Endothelial cell (in vitro differentiated cells): ENCODE data around the gene RALB. TPM values are rescaled to one million over a fixed set of nuclear protein-coding genes. Genes with fewer than 3 reads are reported as not detected.

Experiments used
- DNase-seq: peaks from one replicate; pipeline ENCODE4 v3.0.0; 2021; ENCODE audit warnings: low spot score
- H3K27ac Mint-ChIP-seq: one replicate; pipeline ENCODE4 v1.8.0; 2021; ENCODE audit warnings: mixed read lengths, inconsistent platforms; ENCODE audit not compliant: unreplicated experiment
- H3K27me3 Mint-ChIP-seq: one replicate; pipeline ENCODE4 v1.8.0; 2021; ENCODE audit warnings: mild to moderate bottlenecking, moderate library complexity, mixed read lengths, inconsistent platforms; ENCODE audit not compliant: unreplicated experiment
- H3K36me3 Mint-ChIP-seq: one replicate; pipeline ENCODE4 v1.8.0; 2021; ENCODE audit warnings: mild to moderate bottlenecking, low read depth, mixed read lengths, inconsistent platforms; ENCODE audit not compliant: unreplicated experiment
- H3K4me1 Mint-ChIP-seq: one replicate; pipeline ENCODE4 v1.8.0; 2021; ENCODE audit warnings: mild to moderate bottlenecking, mixed read lengths, inconsistent platforms; ENCODE audit not compliant: unreplicated experiment
- H3K4me3 Mint-ChIP-seq: one replicate; pipeline ENCODE4 v1.8.0; 2021; ENCODE audit warnings: mild to moderate bottlenecking, mixed read lengths, inconsistent platforms; ENCODE audit not compliant: unreplicated experiment
- H3K9me3 Mint-ChIP-seq: one replicate; pipeline ENCODE4 v1.8.0; 2021; ENCODE audit warnings: mixed read lengths, inconsistent platforms; ENCODE audit not compliant: unreplicated experiment
- CTCF ChIP-seq: fragments of 200-600 bp; sonication (generic); IDR thresholded peaks from one replicate; pipeline ENCODE4 v1.5.0; 2021; ENCODE audit warnings: antibody characterized with exemption; ENCODE audit not compliant: unreplicated experiment
- total RNA-seq: library from RNA; stranded (reverse); fragmentation: NEBNext Ultra II Directional; extraction: Animal tissue kit (Norgen Biotek cat#: 25700); gene quantifications from one replicate; pipeline ENCODE4 v1.2.1, GENCODE V29; 2021; ENCODE audit not compliant: unreplicated experiment

RALB gene
- total RNA-seq, 1 donor from 2014 or later = 367 TPM

GRCh38 chr2:120241684-120242083 lies 11.0 kb upstream of the RALB start:
- H3K27me3 Mint-ChIP-seq = peaks cover 18% of the 10 kb centered on the region
- TF ChIP-seq CTCF = no peak
- H3K4me3 Mint-ChIP-seq = peak overlapping the region; percentile 43
- H3K4me1 Mint-ChIP-seq = peaks cover 77% of the 10 kb centered on the region
- H3K27ac Mint-ChIP-seq = no peak overlapping the region
- H3K36me3 Mint-ChIP-seq = peaks cover 14% of the 10 kb centered on the region
- DNase-seq = no peak
- H3K9me3 Mint-ChIP-seq = no peaks in the 10 kb centered on the region

GRCh38 chr2:120243211-120243610 lies 9.4 kb upstream of the RALB start:
- peaks cover 14% of the 10 kb centered on the region for H3K36me3 Mint-ChIP-seq
- H3K4me3 Mint-ChIP-seq = no peak overlapping the region
- H3K27me3 Mint-ChIP-seq = peaks cover 19% of the 10 kb centered on the region
- DNase-seq = no peak
- H3K27ac Mint-ChIP-seq = no peak overlapping the region
- no peaks in the 10 kb centered on the region for H3K9me3 Mint-ChIP-seq
- no peak for TF ChIP-seq CTCF
- peaks cover 79% of the 10 kb centered on the region for H3K4me1 Mint-ChIP-seq

DNA sequence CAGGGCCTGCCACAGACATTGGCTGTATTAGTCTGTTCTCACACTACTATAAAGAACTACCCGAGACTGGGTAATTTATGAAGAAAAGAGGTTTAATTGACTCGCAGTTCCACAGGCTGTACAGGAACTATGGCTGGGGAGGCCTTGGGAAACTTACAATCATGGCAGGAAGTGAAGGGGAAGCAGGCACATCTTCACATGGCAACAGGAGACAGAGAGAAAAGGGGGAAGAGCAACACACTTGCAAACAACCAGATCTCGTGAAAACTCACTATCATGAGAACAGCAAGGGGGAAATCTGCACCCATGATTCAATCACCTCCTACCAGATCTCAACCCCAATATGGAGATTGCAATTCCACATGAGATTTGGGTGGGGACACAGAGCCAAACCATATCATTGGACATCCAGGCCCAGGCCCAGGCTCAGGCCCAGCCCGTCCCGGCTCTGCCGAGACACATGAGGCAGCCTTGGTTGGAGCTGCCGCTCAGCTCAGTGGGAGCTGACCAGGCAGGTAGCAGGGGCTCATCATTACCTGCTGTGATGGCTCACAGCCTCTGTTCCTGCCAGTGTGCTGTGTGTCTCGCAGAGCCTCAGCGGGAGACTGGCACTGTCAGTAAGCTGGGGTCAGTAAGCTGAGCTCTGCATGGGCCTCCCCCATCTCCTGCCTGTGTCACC lies 8.6 kb upstream of the RALB start:
- H3K27me3 Mint-ChIP-seq = peaks cover 19% of the 10 kb centered on the region
- H3K27ac Mint-ChIP-seq = peak overlapping the region; percentile 50
- H3K4me1 Mint-ChIP-seq = peaks cover 75% of the 10 kb centered on the region

DNA sequence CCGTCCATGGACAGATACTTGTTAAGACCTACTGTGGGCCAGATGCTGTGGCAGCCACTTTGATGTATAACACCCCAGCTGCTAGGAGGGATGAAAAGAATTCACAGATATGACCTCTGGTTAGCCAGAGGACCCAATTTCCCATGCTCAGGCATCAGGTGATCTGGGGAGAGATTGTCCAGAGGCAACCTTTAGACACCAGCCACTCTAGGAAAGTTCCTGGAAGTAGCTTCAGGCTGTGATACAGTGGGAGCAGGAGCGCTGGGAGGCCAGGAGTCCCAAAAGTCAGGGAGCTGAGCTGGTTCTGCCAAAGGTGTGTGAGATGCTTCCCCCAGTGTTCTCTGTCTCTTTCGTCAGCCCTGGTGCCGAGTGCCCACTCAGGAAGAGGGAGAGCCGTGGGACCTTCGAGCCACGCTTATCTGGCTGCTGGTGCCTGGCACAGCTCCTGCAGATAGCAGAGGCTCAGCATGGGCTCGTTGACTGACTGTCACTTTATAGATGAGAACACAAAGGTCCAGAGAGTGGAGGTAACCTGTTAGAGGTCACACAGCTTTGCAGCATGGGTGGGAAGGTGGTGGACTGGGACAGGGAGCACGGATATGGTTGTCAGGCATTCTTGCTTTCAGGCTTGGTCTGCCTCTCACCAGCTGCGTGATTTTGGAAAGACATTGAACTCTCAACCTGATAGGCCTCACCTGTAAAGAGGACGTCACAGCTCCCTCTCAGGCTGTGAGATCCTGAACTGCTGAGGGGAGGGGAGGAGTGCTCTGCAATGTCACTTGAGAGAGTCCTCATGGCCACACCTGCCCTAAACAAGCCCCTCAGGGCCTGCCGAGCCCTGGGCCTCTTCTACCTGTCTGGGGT lies 7.8 kb upstream of the RALB start:
- Mint-ChIP-seq H3K36me3 (peaks cover 16% of the 10 kb centered on the region), H3K27me3 (peaks cover 15% of the 10 kb centered on the region), H3K9me3 (no peaks in the 10 kb centered on the region), H3K27ac (peak overlapping the region; percentile 24), H3K4me1 (peaks cover 71% of the 10 kb centered on the region), H3K4me3 (peak overlapping the region; percentile 22)
- no peak for TF ChIP-seq CTCF
- no peak for DNase-seq

More for the DNA sequence above, 8.6 kb upstream of the RALB start:
- Mint-ChIP-seq H3K9me3 (no peaks in the 10 kb centered on the region), H3K36me3 (peaks cover 14% of the 10 kb centered on the region), H3K4me3 (peak overlapping the region; percentile 77)
- TF ChIP-seq CTCF = no peak
- DNase-seq = no peak
